ENCODE measurements around the gene CNGB1.
"Not testable (repeated sequence)": the region's sequence is repeated elsewhere in the genome, so short reads cannot be mapped to it uniquely, and the experiment has no call there.

Gene CNGB1

DNA sequence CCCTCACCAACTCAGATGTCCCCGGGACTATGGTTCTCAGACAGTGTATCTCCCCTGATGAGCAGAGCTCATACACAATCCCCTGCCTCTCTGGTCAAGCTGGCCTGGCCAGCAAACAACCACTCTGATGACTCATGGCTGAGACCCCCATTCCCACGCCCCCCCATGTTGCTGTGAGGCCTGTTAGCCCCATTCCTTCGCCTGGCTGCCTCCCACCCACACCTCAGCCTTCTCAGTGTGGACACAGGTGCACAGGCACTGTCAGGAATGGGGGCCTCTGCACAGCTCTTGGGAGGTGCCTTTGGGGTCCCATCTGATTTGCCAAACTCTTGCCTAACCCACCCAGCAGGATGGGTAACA is 80.2 kb downstream of the CNGB1 start:
- no peak for DNase-seq (ENCODE audit: low read depth in 1 of 2, low spot score in 1 of 2)

DNA sequence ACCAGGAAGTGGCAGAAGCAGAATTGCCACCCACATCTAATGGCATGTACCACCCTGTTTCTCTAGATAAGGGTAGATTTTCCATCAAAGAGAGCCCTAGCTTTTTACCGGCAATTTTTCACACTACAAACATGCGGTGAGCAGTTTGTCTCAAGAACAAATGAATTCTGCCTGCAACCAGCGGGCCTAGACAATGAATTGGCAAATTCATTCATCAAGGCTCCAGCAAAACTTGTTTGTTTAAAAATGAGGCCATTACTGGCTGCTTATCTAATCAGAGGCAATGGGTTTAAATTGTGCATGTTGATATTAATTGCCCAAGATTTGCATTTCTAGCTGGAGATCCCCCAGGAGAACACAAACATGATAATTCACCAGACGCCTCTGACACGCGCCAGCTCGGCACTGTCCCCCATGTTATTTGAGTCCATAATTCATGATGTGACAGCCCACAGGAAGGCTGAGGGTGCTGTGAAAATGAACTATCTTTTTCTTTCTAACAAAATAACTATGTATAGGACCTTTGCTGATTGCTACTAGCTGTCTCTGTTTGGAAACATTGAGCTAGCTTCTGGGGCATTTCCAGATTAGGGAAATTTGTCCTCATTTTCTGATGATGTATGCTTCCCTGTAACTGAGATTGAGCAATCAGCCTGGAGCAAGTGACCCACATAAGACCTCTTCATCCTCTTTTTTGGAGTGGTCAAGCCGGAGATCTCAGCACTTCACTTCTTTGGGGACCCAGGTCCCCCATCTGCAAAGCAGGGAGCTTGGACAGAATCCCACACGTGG is 80.8 kb downstream of the CNGB1 start:
- no peak for DNase-seq (ENCODE audit: low read depth in 1 of 2, low spot score in 1 of 2)

DNA sequence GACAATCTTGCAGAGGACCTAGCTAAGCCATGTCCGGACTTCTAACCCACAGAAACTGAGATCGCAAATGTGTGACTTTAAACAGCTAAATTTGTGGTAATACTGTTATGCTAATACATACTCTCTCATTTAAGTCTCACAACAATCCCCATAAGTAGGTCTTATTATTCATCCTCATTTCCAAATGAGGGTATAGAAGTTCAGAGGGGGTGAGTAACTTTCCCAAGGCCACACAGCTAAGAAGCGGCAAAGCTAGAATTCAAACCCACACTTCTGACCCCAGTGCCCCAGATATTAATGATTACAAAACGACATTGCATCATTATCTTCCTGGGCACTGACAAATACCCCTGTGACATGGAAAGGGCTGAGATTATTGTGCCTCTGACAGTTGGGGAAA is 81.4 kb downstream of the CNGB1 start:
- no peak for DNase-seq (ENCODE audit: low read depth in 1 of 2, low spot score in 1 of 2)

GRCh38 chr16:57889111-57889510 is 81.8 kb downstream of the CNGB1 start:
- no peak for DNase-seq (ENCODE audit: low read depth in 1 of 2, low spot score in 1 of 2)

- DNase-seq (ENCODE audit: low read depth in 1 of 2, low spot score in 1 of 2): no peak
These were observed 82.8 kb downstream of the CNGB1 start for GRCh38 chr16:57888128-57888527.

DNA sequence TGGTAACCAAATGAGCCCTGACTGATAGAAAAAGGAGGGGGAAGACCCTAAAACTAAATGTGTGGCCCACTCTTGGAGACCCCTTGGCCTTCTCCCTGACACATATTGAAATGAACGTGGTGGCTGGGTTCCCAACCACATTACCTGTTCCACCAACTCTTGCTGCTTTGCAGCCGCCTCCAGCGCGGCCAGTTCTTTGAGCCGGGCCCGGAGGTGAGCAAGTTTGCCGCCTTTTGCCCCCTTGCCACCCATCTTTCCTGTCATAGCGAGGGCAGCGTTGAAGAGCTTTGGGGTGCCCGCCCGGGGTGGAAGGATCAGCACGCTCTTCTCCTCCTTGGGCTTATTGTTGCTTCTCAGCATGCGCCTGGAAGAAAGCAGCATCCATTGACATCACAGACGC is 83.2 kb downstream of the CNGB1 start:
- DNase-seq (ENCODE audit: low read depth in 1 of 2, low spot score in 1 of 2): no peak

GRCh38 chr16:57886427-57886826 is 84.5 kb downstream of the CNGB1 start:
- no peak for DNase-seq (ENCODE audit: low read depth in 1 of 2, low spot score in 1 of 2)

DNA sequence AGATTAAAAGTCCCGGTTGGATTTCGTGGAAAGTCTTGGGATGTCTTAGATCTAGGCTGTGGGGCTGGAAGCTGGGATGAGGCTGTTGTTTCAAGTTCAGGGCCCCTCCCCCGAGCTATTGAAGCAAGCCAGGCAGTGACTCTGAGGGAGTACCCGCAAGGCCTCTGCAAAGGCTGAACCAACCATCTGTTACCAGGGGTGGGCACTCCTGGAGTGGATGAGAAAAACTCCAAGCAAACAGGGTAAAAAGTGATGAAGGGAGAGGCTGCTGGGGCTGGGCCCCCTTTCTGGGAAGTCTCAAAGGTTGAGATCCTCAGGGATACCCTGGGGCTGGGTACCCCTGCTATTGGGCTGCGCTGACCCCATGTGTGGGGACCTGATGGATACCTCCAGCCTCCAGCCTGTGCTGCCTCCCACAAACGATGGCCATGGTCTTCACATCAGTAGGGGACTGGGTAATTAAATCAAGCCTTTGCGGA is 86.2 kb downstream of the CNGB1 start:
- DNase-seq (ENCODE audit: low read depth in 1 of 2, low spot score in 1 of 2): no peak

DNA sequence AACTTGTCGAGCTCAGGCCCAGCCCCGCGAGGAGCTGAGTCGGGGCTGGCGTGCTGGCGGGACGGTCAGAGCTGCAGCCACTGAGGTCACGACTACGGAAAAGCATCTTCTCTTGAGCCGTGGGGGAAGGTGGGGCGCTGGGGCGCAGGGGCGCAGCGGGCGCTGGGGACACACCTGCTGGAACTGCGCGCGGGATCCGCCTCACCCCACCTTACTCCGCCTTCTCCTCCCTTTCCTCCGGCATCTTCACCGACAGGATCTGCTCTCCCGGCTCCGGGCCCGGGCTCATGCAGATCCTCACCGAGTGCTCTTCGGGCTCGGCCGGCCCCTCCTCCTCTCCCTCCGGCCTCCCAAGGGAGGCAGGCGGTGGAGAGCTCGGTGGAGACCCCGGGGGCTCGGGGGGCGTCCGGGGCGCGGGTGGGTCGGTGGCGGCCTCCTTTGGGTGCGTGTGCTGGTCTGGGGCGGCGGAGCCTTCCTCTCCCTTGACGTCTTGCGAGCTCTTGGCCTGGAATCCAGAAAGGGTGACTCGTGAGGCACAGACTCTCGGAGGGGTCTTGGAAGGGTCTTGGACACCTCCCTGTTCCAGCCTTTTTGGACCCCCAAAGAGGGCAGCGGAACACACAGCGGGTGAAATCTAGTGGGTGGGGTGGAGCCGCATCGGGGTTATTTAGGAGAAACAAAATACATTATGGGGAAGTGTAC is 86.8 kb downstream of the CNGB1 start:
- no peak for DNase-seq (ENCODE audit: low read depth in 1 of 2, low spot score in 1 of 2)

DNA sequence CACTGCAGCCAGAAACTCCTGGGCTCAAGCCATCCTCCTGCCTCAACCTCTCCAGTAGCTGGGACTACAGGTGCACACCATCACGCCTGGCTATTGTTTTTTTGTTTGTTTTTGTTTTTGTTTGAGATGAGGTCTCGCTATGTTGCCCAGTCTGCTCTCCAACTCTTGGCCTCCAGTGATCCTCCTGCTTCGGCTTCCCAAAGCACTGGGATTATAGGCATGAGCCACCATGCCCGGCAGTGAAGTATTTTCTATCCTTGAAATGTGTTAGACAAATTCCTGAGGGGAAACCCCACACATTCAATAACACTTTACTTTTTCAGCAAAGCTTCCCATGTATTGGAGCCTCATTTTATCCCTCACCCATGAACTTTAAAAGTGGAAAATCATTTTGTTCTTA is 87.4 kb downstream of the CNGB1 start:
- no peak for DNase-seq (ENCODE audit: low read depth in 1 of 2, low spot score in 1 of 2)

DNA sequence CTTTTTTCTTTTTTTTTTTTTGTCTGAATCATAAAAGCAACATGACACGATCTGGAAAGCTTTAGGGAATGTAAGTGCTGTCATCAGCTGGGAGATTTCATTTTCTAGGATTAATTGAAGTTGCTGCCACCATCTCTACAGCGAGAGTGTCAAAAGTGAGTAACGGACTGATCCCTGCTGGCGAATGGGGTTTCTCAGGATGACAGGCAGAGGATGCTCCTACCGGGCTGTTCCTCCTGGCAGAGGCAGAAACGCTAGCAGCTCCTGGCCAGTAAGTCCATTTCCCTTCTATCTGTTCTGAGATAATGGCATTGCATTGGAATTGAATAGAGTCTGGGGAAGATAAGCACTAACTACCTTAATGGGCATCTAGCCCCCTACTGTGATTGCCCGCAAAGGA is 88.1 kb downstream of the CNGB1 start:
- DNase-seq (ENCODE audit: low read depth in 1 of 2, low spot score in 1 of 2): no peak

DNA sequence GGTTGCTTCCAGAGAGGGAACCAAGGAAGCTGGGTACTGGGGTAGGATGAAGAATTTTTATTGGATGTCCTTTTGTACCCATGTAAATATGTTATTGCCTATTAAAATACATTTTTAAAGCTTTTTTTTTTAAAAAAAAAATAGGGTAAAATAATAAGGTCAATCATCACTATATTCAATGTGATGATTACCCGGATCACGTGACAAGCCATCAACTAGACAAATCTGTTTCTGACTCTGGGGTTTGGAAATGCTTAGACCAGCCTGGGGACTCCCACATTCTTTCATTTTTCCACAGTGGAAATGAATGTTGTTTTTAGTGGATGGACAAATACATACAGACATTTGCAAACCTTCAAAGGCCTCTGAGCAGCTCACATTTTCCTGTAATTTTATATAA is 88.7 kb downstream of the CNGB1 start:
- no peak for DNase-seq (ENCODE audit: low read depth in 1 of 2, low spot score in 1 of 2)

- DNase-seq (ENCODE audit: low read depth in 1 of 2, low spot score in 1 of 2): no peak
These were observed 92.3 kb downstream of the CNGB1 start for GRCh38 chr16:57878586-57878985.

- DNase-seq (ENCODE audit: low read depth in 1 of 2, low spot score in 1 of 2): no peak
These were observed 94.7 kb downstream of the CNGB1 start for GRCh38 chr16:57876210-57876609.

- no peak for DNase-seq (ENCODE audit: low read depth in 1 of 2, low spot score in 1 of 2)
These were observed 95.6 kb downstream of the CNGB1 start for GRCh38 chr16:57875347-57875746.

GRCh38 chr16:57873218-57873617 is 97.7 kb downstream of the CNGB1 start:
- DNase-seq (ENCODE audit: low read depth in 1 of 2, low spot score in 1 of 2): no peak

DNA sequence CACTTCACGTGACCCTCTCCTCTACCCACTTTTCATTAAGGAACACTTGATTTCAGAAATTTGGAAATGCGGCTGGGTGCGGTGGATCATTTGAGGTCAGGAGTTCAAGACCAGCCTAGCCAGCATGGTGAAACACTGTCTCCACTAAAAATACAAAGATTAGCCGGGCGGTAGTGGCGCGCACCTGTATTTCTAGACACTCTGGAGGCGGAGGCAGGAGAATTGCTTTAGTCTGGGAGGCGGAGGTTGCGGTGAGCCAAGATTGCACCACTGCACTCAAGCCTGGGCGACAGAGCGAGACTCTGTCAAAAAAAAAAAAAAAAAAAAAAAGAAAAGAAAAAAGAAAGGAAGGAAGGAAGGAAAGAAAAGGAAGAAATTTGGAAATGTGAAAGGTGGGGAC is 98.2 kb downstream of the CNGB1 start:
- not testable (repeated sequence) for DNase-seq (ENCODE audit: low read depth in 1 of 2, low spot score in 1 of 2)

DNA sequence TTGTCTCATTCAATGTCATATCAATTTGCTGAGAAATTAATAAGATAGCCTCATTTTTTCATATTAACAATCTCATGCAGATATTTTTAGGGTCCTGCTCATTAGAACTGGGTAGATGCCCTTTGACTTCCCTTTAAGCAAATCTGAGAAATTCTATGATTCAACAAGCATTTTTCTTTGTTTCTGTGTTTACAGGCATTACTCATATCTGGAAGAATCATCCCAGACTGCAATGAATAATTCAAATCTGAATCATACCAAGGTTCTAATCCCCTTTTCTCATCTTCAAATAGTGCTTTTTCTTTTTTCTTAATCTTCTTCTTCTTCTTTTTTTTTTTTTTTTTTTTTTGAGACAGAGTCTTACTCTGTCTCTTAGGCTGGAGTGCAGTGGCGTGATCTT is 99.5 kb downstream of the CNGB1 start:
- DNase-seq (ENCODE audit: low read depth in 1 of 2, low spot score in 1 of 2): no peak

GRCh38 chr16:57870753-57871454 is 100.0 kb downstream of the CNGB1 start:
- DNase-seq (ENCODE audit: low read depth in 1 of 2, low spot score in 1 of 2): no peak

DNA sequence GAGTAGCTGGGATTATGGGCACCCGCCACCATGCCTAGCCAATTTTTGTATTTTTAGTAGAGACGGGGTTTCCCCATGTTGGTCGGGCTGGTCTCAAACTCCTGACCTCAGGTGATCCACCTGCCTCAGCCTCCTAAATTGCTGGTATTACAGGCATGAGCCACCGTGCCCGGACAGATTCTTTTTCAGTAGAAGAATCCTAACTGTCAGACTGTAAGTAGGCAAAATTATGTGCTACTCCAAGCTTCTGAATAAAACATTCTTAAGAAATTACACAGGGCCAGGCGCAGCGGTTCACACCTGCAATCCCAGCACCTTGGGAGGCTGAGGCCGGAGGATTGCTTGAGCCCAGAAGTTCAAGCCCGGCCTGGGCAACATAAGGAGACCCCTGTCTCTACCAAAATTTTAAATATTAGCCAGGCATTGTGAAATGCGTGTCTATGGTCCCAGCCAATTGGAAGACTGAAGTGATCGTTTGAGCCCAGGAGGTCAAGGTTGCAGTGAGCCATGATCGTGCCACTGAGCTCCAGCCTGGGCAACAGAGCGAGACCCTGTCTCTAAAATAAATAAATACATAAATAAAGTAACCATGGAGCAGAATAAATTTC is 101.9 kb downstream of the CNGB1 start:
- DNase-seq (ENCODE audit: low read depth in 1 of 2, low spot score in 1 of 2): no peak

DNA sequence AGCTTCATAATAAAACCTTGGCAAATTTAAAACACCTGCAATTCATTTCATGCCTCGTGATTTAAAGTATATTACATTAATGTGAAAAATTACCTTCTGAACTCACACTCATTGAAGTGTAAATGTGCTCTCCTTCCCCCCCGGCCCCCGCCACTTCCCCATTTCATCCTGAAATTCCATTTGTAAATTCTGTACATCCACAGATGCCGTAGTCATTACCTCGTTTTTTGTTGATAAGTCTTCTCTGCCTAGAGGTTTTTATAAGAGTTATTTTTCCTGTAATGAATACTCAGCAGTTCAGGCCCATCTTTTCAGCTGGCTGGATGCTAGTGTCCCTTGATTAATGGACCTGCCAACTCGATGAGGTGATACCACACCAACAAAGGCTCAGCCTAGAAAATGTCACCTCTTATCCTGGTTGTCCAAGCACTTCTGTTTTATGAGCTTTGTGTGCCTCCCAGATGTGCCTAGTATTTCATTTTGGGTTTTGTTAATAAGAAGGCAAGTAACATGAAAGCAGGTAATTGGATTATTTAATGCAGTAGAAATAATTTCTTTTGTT is 103.8 kb downstream of the CNGB1 start:
- no peak for DNase-seq (ENCODE audit: low read depth in 1 of 2, low spot score in 1 of 2)

Data from stimulated activated CD4-positive, alpha-beta T cell treated with anti-CD3 and anti-CD28 coated beads, Interleukin-15, amount 100 ng/mL, for 1 hour (primary cell).